Right ventricle myocardium superior (tissue), 1 donor: Measurements from ENCODE around the gene SOD1. TPM values are rescaled to one million over a fixed set of nuclear protein-coding genes. Genes with fewer than 3 reads are reported as not detected.
A peak's percentile ranks its signal among the peaks of the same experiment; 100 is the strongest.
"Not testable (repeated sequence)": the region's sequence is repeated elsewhere in the genome, so short reads cannot be mapped to it uniquely, and the experiment has no call there.

ENCODE experiments used
- ATAC-seq: fragments of 200-7000 bp; cut with Tn5 transposase; one replicate; pipeline ENCODE4 v1.9.1; 2020; ENCODE audit warnings: mild to moderate bottlenecking; ENCODE audit not compliant: poor library complexity
- DNase-seq: peaks from one replicate; pipeline ENCODE4 v3.0.0-alpha.2; 2020
- intact Hi-C: fragments of 100-400 bp; cut with DNase I; formaldehyde crosslinking; loops from one replicate; pipeline ENCODE4 v1.11.2; 2022
- long read RNA-seq: library from polyadenylated mRNA; unstranded; transcript quantifications from one replicate; pipeline ENCODE4 v2.0.0, GENCODE V29; 2021
- total RNA-seq: library from RNA; stranded (reverse); fragmentation: NEBNext Ultra II Directional; extraction: Animal tissue kit (Norgen Biotek cat#: 25700); gene quantifications from one replicate; pipeline ENCODE4 v1.2.1, GENCODE V29; 2021
- donor health status: DM: no; HTN: yes; CAD: no; lungs with severe emphysema.

Gene SOD1
- 445 TPM for total RNA-seq
- long read RNA-seq, transcript SOD1-201 (5 exons, 966 nt) = major isoform, 415 of 419 reads
- long read RNA-seq, partial matches to known transcripts = 1 of 419 reads
- long read RNA-seq, other reads (novel, unspliced or antisense) = 3 of 419 reads

GRCh38 chr21:31659536-31660258 lies at the start of gene SOD1:
TSS of gene SOD1 (plus strand) at chr21:31659693. CDS start at chr21:31659770, 77 bp downstream.
- ATAC-seq (peak; percentile 97), DNase-seq (peak; percentile 98)
- intact Hi-C loops = no loop called here

- intact Hi-C loops = no loop called here
These were observed 48.0 kb upstream of the SOD1 start for GRCh38 chr21:31611445-31611844.

GRCh38 chr21:31612894-31613785 lies 46.4 kb upstream of the SOD1 start:
- no peak for DNase-seq

More at GRCh38 chr21:31611445-31611844, 48.0 kb upstream of the SOD1 start:
- DNase-seq (no peak), ATAC-seq (no peak)

GRCh38 chr21:31614705-31615104 lies 44.8 kb upstream of the SOD1 start:
- intact Hi-C loops = no loop called here
- ATAC-seq (no peak), DNase-seq (no peak)

More at GRCh38 chr21:31612894-31613785, 46.4 kb upstream of the SOD1 start:
- ATAC-seq = no peak
- intact Hi-C loops = no loop called here

- intact Hi-C loops = no loop called here
- DNase-seq (no peak), ATAC-seq (no peak)
These were observed 43.3 kb upstream of the SOD1 start for GRCh38 chr21:31616216-31616615.

GRCh38 chr21:31618696-31619430 lies 40.6 kb upstream of the SOD1 start:
- ATAC-seq (no peak), DNase-seq (no peak)
- intact Hi-C loops = no loop called here

- ATAC-seq (no peak), DNase-seq (no peak)
- intact Hi-C loops = no loop called here
These were observed 37.1 kb upstream of the SOD1 start for GRCh38 chr21:31622397-31622796.

GRCh38 chr21:31623664-31624063 lies 35.8 kb upstream of the SOD1 start:
- DNase-seq = no peak
- ATAC-seq = no peak
- intact Hi-C loops = no loop called here

- intact Hi-C loops = no loop called here
- no peak for ATAC-seq
These were observed 35.3 kb upstream of the SOD1 start for GRCh38 chr21:31624181-31624580.

GRCh38 chr21:31624961-31625491 lies 34.5 kb upstream of the SOD1 start:
- DNase-seq (no peak), ATAC-seq (no peak)
- intact Hi-C loops = no loop called here

More at GRCh38 chr21:31624181-31624580, 35.3 kb upstream of the SOD1 start:
- DNase-seq = no peak

- ATAC-seq = no peak
- intact Hi-C loops = no loop called here
- DNase-seq = no peak
These were observed 29.4 kb upstream of the SOD1 start for GRCh38 chr21:31629972-31630711.

GRCh38 chr21:31631881-31632280 lies 27.6 kb upstream of the SOD1 start:
- intact Hi-C loops, DNase-seq, ATAC-seq: not testable (repeated sequence)

- DNase-seq (no peak), ATAC-seq (no peak)
- intact Hi-C loops = no loop called here
These were observed 24.5 kb upstream of the SOD1 start for GRCh38 chr21:31634993-31635392.

- ATAC-seq = no peak
- no peak for DNase-seq
- intact Hi-C loops = no loop called here
These were observed 22.6 kb upstream of the SOD1 start for GRCh38 chr21:31636874-31637273.

GRCh38 chr21:31641416-31641922 lies 18.0 kb upstream of the SOD1 start:
- DNase-seq (no peak), ATAC-seq (no peak)
- intact Hi-C loops = no loop called here

- DNase-seq (no peak), ATAC-seq (no peak)
- intact Hi-C loops = no loop called here
These were observed 14.8 kb upstream of the SOD1 start for GRCh38 chr21:31644643-31645042.

- no peak for ATAC-seq
- intact Hi-C loops = no loop called here
- no peak for DNase-seq
These were observed 11.8 kb upstream of the SOD1 start for GRCh38 chr21:31647650-31648049.

GRCh38 chr21:31650930-31651329 lies 8.6 kb upstream of the SOD1 start:
- intact Hi-C loops = no loop called here
- ATAC-seq (no peak), DNase-seq (no peak)
